H1 (cell line): ENCODE results near the gene AAK1. TPM values are rescaled to one million over a fixed set of nuclear protein-coding genes. Genes with fewer than 3 reads are reported as not detected.

Experiments
- CTCF ChIA-PET: fragments of 300-600 bp; sonication (Branson Sonifier 250); formaldehyde crosslinking; loops from one replicate; lab custom pipeline; 2021; ENCODE audit not compliant: partially characterized antibody; lab: Charles Lee
- POLR2A ChIA-PET: fragments of 300-600 bp; sonication (Branson Sonifier 250); formaldehyde crosslinking; loops from one replicate; lab custom pipeline; 2021; ENCODE audit warnings: inconsistent platforms; ENCODE audit not compliant: partially characterized antibody; lab: Charles Lee
- DNase-seq, 2 experiments: peaks; one replicate each; pipeline versions ENCODE4 v3.0.0 to v3.0.0-alpha.2; 2010 to 2022; ENCODE audit warnings: low spot score in 2 of 2, low read depth in 1 of 2, mixed read lengths in 1 of 2
- FAIRE-seq: peaks from 2 replicates; lab custom pipeline; 2011; peaks lifted over from hg19 to GRCh38; lab: Jason Lieb, UNC
- H2AFZ ChIP-seq: 2 replicates; pipeline ENCODE4 v1.8.1; 2012; ENCODE audit warnings: low read length, inconsistent platforms
- H2AK5ac ChIP-seq: 2 replicates; pipeline ENCODE4 v1.6.1; 2013; ENCODE audit warnings: low read depth, low read length
- H2BK120ac ChIP-seq: replicated peaks from 2 replicates; pipeline ENCODE3; 2013; ENCODE audit warnings: low read depth, low read length, inconsistent platforms
- H2BK12ac ChIP-seq: 2 replicates; pipeline ENCODE4 v1.6.1; 2013; ENCODE audit warnings: low read depth, low read length
- H2BK15ac ChIP-seq: 2 replicates; pipeline ENCODE4 v1.6.1; 2013; ENCODE audit warnings: low read length
- H2BK20ac ChIP-seq: 2 replicates; pipeline ENCODE4 v1.6.1; 2013; ENCODE audit warnings: low read length
- H2BK5ac ChIP-seq: 2 replicates; pipeline ENCODE4 v1.6.1; 2013; ENCODE audit warnings: low read depth, low read length
- H3K14ac ChIP-seq: 2 replicates; pipeline ENCODE4 v1.6.1; 2013; ENCODE audit warnings: inconsistent platforms; ENCODE audit not compliant: insufficient read length
- H3K18ac ChIP-seq: 2 replicates; pipeline ENCODE4 v1.6.1; 2013; ENCODE audit warnings: low read length; ENCODE audit errors: extremely low read depth
- H3K23ac ChIP-seq: 2 replicates; pipeline ENCODE4 v1.6.1; 2013; ENCODE audit warnings: inconsistent platforms; ENCODE audit not compliant: insufficient read length
- H3K23me2 ChIP-seq: 2 replicates; pipeline ENCODE4 v1.6.1; 2013; ENCODE audit warnings: low read depth, low read length
- H3K27ac ChIP-seq: 2 replicates; pipeline ENCODE4 v1.6.1; 2011; ENCODE audit warnings: low read depth, low read length, inconsistent platforms
- H3K27me3 ChIP-seq, 4 experiments: replicated peaks in 1 of 4; 1 replicate in 1 of 4; 2 replicates in 3 of 4; pipeline versions ENCODE4 v1.6.1 to v1.8.1; 2011 to 2013; ENCODE audit warnings: low read length in 3 of 4, mild to moderate bottlenecking in 3 of 4, inconsistent platforms in 2 of 4, mixed read lengths in 2 of 4, moderate library complexity in 1 of 4; ENCODE audit not compliant: control insufficient read depth in 3 of 4, insufficient read depth in 3 of 4; ENCODE audit errors: extremely low read depth in 1 of 4
- H3K36me3 ChIP-seq, 4 experiments: 2 replicates each; pipeline versions ENCODE4 v1.6.1 to v1.8.1; 2011 to 2013; ENCODE audit warnings: mild to moderate bottlenecking in 4 of 4, low read length in 3 of 4, moderate library complexity in 2 of 4, control low read depth in 1 of 4, inconsistent platforms in 1 of 4; ENCODE audit not compliant: insufficient read depth in 4 of 4, control insufficient read depth in 2 of 4
- H3K4ac ChIP-seq: replicated peaks from 2 replicates; pipeline ENCODE3; 2013; ENCODE audit warnings: low read length, low read depth, mixed read lengths, inconsistent platforms; ENCODE audit not compliant: insufficient read length
- H3K4me1 ChIP-seq, 4 experiments: replicated peaks in 1 of 4; 1 replicate in 1 of 4; 2 replicates in 3 of 4; pipeline versions ENCODE4 v1.6.1 to v1.8.1; 2011 to 2013; ENCODE audit warnings: low read length in 3 of 4, inconsistent platforms in 2 of 4, mixed read lengths in 1 of 4; ENCODE audit not compliant: insufficient read depth in 4 of 4, control insufficient read depth in 3 of 4
- H3K4me2 ChIP-seq, 2 experiments: 2 replicates each; pipeline versions ENCODE4 v1.6.1 to v1.8.1; 2011 to 2013; ENCODE audit warnings: low read depth in 2 of 2, low read length in 2 of 2, control low read depth in 1 of 2, inconsistent platforms in 1 of 2, mild to moderate bottlenecking in 1 of 2; ENCODE audit not compliant: insufficient read depth in 1 of 2
- H3K4me3 ChIP-seq, 4 experiments: fragments of 200-600, 300-600 bp in 1 of 4; sonication (generic), shearing (Covaris generic), sonication (Bioruptor Twin) in 1 of 4; 2 replicates each; pipeline versions ENCODE4 v1.5.1 to v1.8.1; 2011 to 2016; ENCODE audit warnings: low read length in 4 of 4, low read depth in 3 of 4, control low read depth in 2 of 4, inconsistent platforms in 2 of 4, mild to moderate bottlenecking in 2 of 4, mixed read lengths in 1 of 4, moderate library complexity in 1 of 4; ENCODE audit not compliant: insufficient read depth in 2 of 4; ENCODE audit errors: extremely low read depth in 1 of 4
- H3K56ac ChIP-seq: replicated peaks from 2 replicates; pipeline ENCODE3; 2013; ENCODE audit warnings: low read depth, mild to moderate bottlenecking, mixed read lengths, low read length, inconsistent platforms; ENCODE audit not compliant: insufficient read length
- H3K79me1 ChIP-seq: 2 replicates; pipeline ENCODE4 v1.6.1; 2013; ENCODE audit warnings: low read depth, low read length, control low read depth
- H3K79me2 ChIP-seq, 2 experiments: 2 replicates each; pipeline versions ENCODE4 v1.6.1 to v1.8.1; 2012 to 2013; ENCODE audit warnings: low read length in 2 of 2, mild to moderate bottlenecking in 2 of 2, inconsistent platforms in 1 of 2; ENCODE audit not compliant: insufficient read depth in 2 of 2, control insufficient read depth in 1 of 2
- H3K9ac ChIP-seq, 4 experiments: replicated peaks in 1 of 4; 1 replicate in 1 of 4; 2 replicates in 3 of 4; pipeline versions ENCODE4 v1.6.1 to v1.8.1; 2011 to 2013; ENCODE audit warnings: low read depth in 3 of 4, low read length in 3 of 4, control low read depth in 2 of 4, mild to moderate bottlenecking in 2 of 4, moderate library complexity in 2 of 4, inconsistent platforms in 1 of 4; ENCODE audit errors: extremely low read depth in 1 of 4
- H3K9me3 ChIP-seq, 2 experiments: 2 replicates each; pipeline versions ENCODE4 v1.6.1 to v1.8.1; 2012 to 2013; ENCODE audit warnings: mild to moderate bottlenecking in 2 of 2, moderate library complexity in 2 of 2, control low read depth in 1 of 2, inconsistent platforms in 1 of 2, low read depth in 1 of 2, low read length in 1 of 2, mixed read lengths in 1 of 2; ENCODE audit not compliant: insufficient read depth in 2 of 2
- H4K20me1 ChIP-seq, 2 experiments: replicated peaks in 1 of 2; 2 replicates each; pipeline versions ENCODE3 to v1.8.1; 2011 to 2013; ENCODE audit warnings: inconsistent platforms in 2 of 2, low read length in 2 of 2, mild to moderate bottlenecking in 1 of 2; ENCODE audit not compliant: insufficient read depth in 2 of 2, control insufficient read depth in 1 of 2
- H4K5ac ChIP-seq: 2 replicates; pipeline ENCODE4 v1.6.1; 2013; ENCODE audit warnings: low read length, low read depth, mixed read lengths, inconsistent platforms; ENCODE audit not compliant: insufficient read length
- H4K8ac ChIP-seq: 2 replicates; pipeline ENCODE4 v1.8.0; 2013; ENCODE audit warnings: mild to moderate bottlenecking, moderate library complexity, low read length, inconsistent platforms; ENCODE audit not compliant: insufficient read depth; ENCODE audit errors: extremely low read depth
- H4K91ac ChIP-seq: replicated peaks from 2 replicates; pipeline ENCODE3; 2013; ENCODE audit warnings: low read length, mixed read lengths, inconsistent platforms; ENCODE audit not compliant: insufficient read length
- BRCA1 ChIP-seq: IDR thresholded peaks from 2 replicates; pipeline ENCODE4 v1.6.1; 2012; ENCODE audit warnings: low read depth, low read length, improper control_type of control experiment
- CTBP2 ChIP-seq: IDR thresholded peaks from 2 replicates; pipeline ENCODE4 v1.7.0; 2011; ENCODE audit warnings: borderline replicate concordance, mild to moderate bottlenecking, moderate library complexity, mixed read lengths, low read length; ENCODE audit not compliant: insufficient read depth, insufficient read length
- FOSL1 ChIP-seq: IDR thresholded peaks from 2 replicates; pipeline ENCODE4 v1.6.1; 2011; ENCODE audit warnings: mild to moderate bottlenecking, low read depth, low read length, moderate library complexity; ENCODE audit not compliant: insufficient read depth
- WGBS, 2 experiments: shearing (Covaris generic) in 1 of 2; methylation state at CpG; one replicate each; pipeline versions ENCODE4 v1.1.6 to v1.1.7; 2013 to 2015; ENCODE audit warnings: low lambda C conversion rate in 2 of 2, mixed read lengths in 2 of 2, inconsistent platforms in 1 of 2, low coverage in 1 of 2, missing lambda C conversion rate in 1 of 2; ENCODE audit not compliant: insufficient replicate concordance in 2 of 2, insufficient coverage in 1 of 2, insufficient read length in 1 of 2; ENCODE audit errors: extremely low coverage in 1 of 2, missing lambda C conversion rate in 1 of 2; 5-methylcytosine and 5-hydroxymethylcytosine counted together
- polyA plus RNA-seq, 7 experiments: library from polyadenylated mRNA; depleted of rRNA in 3 of 7; stranded (reverse) in 5 of 7; unstranded in 2 of 7; fragments of >200 nt in 5 of 7; fragments of 200-250 nt in 2 of 7; gene quantifications; 1 replicate in 5 of 7; 2 replicates in 1 of 7; 4 replicates in 1 of 7; pipeline versions ENCODE4 v1.2.1 to v1.2.3, GENCODE V29; 2011 to 2013; ENCODE audit warnings: missing spikeins in 2 of 7, mixed read lengths in 2 of 7
- total RNA-seq: library from RNA; stranded (reverse); fragmentation: NEBNext Ultra II Directional; extraction: Animal tissue kit (Norgen Biotek cat#: 25700); gene quantifications from 2 replicates; pipeline ENCODE4 v1.2.1, GENCODE V29; 2021

The AAK1 gene
- total and polyA plus RNA-seq, 2 of the 8 experiments (the other 6 are each of a cell fraction or from before 2014, with no cell fraction given), result 10.0 to 40.5 TPM

DNA sequence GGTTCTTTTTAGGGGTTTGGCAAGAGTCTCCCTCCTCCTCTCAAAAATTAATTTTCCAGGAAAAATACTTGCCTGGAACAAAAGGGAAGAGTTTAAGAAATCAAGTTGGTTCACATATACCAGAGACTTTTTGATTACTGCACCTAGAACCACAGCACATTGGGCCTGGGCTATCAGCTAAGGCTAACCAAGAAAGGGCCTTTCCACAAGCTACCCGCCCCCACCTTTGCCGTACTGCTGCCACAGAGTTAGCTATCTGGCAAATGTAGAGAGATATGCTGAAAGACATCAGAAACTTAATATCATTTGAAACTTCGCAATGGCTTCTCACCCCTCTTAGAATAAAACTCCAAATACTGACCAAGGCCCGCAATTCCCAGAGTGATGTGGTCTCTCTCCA, 76.9 kb downstream of the AAK1 start:
- H4K8ac ChIP-seq, result no peak overlapping the region
- H3K36me3 ChIP-seq, result no peaks in the 10 kb centered on the region
- WGBS, 2 experiments, result 97% methylated on average over 4 of the region's 4 CpGs; no CpG with 5 or more reads in 1 of the 2 experiments
- no peak overlapping the region for H3K4ac ChIP-seq
- H4K5ac ChIP-seq, result no peak overlapping the region
- no peaks in the 10 kb centered on the region for H3K27me3 ChIP-seq
- H4K91ac ChIP-seq, result no peak overlapping the region
- no peak overlapping the region for H2BK12ac ChIP-seq
- ChIA-PET CTCF (interaction anchor here (0.8 to 11.5 kb wide), 19 partner anchors 7 to 322 kb away, joined by 3 to 128 read pairs (median 12); no protein-coding TSS in a partner anchor), POLR2A (no interaction called here)
- H3K79me2 ChIP-seq, result peaks cover 0 to 7% of the 10 kb centered on the region in 2 experiments; a peak in 1 of 4 replicates
- H2BK15ac ChIP-seq, result no peak overlapping the region
- no peak overlapping the region for H2AFZ ChIP-seq
- H3K9ac ChIP-seq, result no peak overlapping the region
- no peak overlapping the region for H3K4me2 ChIP-seq
- H3K14ac ChIP-seq, result no peak overlapping the region
- DNase-seq (no peak), FAIRE-seq (no peak)
- no peak overlapping the region for H3K56ac ChIP-seq
- no peaks in the 10 kb centered on the region for H3K23me2 ChIP-seq
- no peak overlapping the region for H2BK5ac ChIP-seq
- no peak overlapping the region for H2BK20ac ChIP-seq
- H3K9me3 ChIP-seq, result no peaks in the 10 kb centered on the region
- H3K23ac ChIP-seq, result no peak overlapping the region
- no peak overlapping the region for H3K27ac ChIP-seq
- H4K20me1 ChIP-seq, result no peaks in the 10 kb centered on the region
- no peak overlapping the region for H3K4me3 ChIP-seq
- H2BK120ac ChIP-seq, result no peak overlapping the region
- H3K18ac ChIP-seq, result no peak overlapping the region
- H3K4me1 ChIP-seq, result no peaks in the 10 kb centered on the region
- H2AK5ac ChIP-seq, result no peak overlapping the region
- no peak for TF ChIP-seq BRCA1
- TF ChIP-seq FOSL1, result no peak
- TF ChIP-seq CTBP2, result no peak
- 0 out of 2 replicates have a peak, but pooled peaks cover 2% of the 10 kb centered on the region for H3K79me1 ChIP-seq
